T-helper 1 cell treated with Interleukin-12 subunit alpha and Interleukin-12 subunit beta and Interleukin-4 antibody, amounts not matched to agents 30 μg/mL and 1 μg/mL, for 36 hours (primary cell): Measurements from ENCODE around the gene ZNF622.
A peak's percentile ranks its signal among the peaks of the same experiment; 100 is the strongest.
"Not testable (repeated sequence)": the region's sequence is repeated elsewhere in the genome, so short reads cannot be mapped to it uniquely, and the experiment has no call there.

Source experiments
- H3K27ac Mint-ChIP-seq: one replicate; pipeline ENCODE4 v1.8.0; 2021; ENCODE audit warnings: mild to moderate bottlenecking, mixed read lengths
- H3K27me3 Mint-ChIP-seq: one replicate; pipeline ENCODE4 v1.8.0; 2021; ENCODE audit warnings: low read depth, mixed read lengths
- H3K36me3 Mint-ChIP-seq: one replicate; pipeline ENCODE4 v1.8.0; 2021; ENCODE audit warnings: low read depth, mixed read lengths
- H3K4me1 Mint-ChIP-seq: one replicate; pipeline ENCODE4 v1.8.0; 2021; ENCODE audit warnings: low read depth, mixed read lengths
- H3K4me3 Mint-ChIP-seq: one replicate; pipeline ENCODE4 v1.8.0; 2021; ENCODE audit warnings: mild to moderate bottlenecking, moderate library complexity, mixed read lengths
- H3K9me3 Mint-ChIP-seq: one replicate; pipeline ENCODE4 v1.8.0; 2021; ENCODE audit warnings: mixed read lengths

The ZNF622 gene

GRCh38 chr5:16489322-16489791, 23.8 kb upstream of the ZNF622 start:
- H3K27ac Mint-ChIP-seq = no peak overlapping the region
- peaks cover 6% of the 10 kb centered on the region for H3K4me1 Mint-ChIP-seq
- no peaks in the 10 kb centered on the region for H3K36me3 Mint-ChIP-seq
- no peak overlapping the region for H3K4me3 Mint-ChIP-seq
- no peaks in the 10 kb centered on the region for H3K27me3 Mint-ChIP-seq
- H3K9me3 Mint-ChIP-seq = peaks cover 3% of the 10 kb centered on the region

DNA sequence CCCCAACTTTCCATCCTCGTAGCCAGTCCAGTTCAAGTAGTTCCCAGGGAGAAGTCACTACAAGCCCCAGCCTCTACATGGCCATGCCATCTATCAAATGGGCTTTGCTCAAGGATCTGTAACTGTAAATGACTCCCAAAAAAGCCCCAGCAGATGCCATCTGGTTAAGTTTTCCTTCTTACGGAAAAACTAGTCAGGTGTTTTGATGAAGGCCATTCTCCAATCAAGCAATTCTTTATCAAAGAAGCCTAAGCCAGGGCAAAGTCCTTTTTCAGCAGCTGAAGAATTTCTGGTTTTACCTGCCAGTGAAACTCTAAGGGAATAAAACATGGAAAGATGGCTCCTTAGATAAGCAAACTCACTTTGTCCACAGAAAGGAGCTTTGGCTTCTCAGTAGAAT, 21.9 kb upstream of the ZNF622 start:
- peaks cover 6% of the 10 kb centered on the region for H3K4me1 Mint-ChIP-seq
- no peak overlapping the region for H3K4me3 Mint-ChIP-seq
- no peak overlapping the region for H3K27ac Mint-ChIP-seq
- no peaks in the 10 kb centered on the region for H3K9me3 Mint-ChIP-seq
- H3K27me3 Mint-ChIP-seq = no peaks in the 10 kb centered on the region
- H3K36me3 Mint-ChIP-seq = no peaks in the 10 kb centered on the region

DNA sequence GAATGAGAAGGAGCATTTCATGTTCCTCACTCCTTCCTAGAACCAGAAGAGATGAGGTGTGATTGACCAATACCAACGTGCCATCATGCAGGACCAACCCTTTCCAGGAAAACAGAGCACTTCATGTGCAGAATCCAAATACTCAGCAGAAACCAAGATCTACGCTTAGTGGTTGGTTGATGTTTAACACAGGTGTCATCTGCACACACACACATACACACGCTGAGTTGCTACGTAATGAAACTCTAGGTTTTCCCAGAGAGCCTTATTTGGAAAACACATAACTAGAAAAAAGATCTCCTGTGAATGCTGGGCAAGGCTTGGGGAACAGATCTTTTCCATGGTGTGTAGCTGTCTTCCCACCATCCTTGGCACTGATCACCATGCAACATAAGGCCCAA, 21.1 kb upstream of the ZNF622 start:
- Mint-ChIP-seq H3K9me3 (no peaks in the 10 kb centered on the region), H3K4me1 (peaks cover 3% of the 10 kb centered on the region), H3K36me3 (no peaks in the 10 kb centered on the region), H3K27ac (no peak overlapping the region), H3K27me3 (no peaks in the 10 kb centered on the region), H3K4me3 (no peak overlapping the region)

GRCh38 chr5:16485656-16486055, 20.1 kb upstream of the ZNF622 start:
- peaks cover 3% of the 10 kb centered on the region for H3K4me1 Mint-ChIP-seq
- H3K27ac Mint-ChIP-seq = no peak overlapping the region
- H3K9me3 Mint-ChIP-seq = no peaks in the 10 kb centered on the region
- no peaks in the 10 kb centered on the region for H3K27me3 Mint-ChIP-seq
- H3K36me3 Mint-ChIP-seq = peaks cover 2% of the 10 kb centered on the region
- H3K4me3 Mint-ChIP-seq = no peak overlapping the region

GRCh38 chr5:16484081-16484480, 18.5 kb upstream of the ZNF622 start:
- Mint-ChIP-seq H3K4me3 (no peak overlapping the region), H3K4me1 (peaks cover 3% of the 10 kb centered on the region), H3K27me3 (no peaks in the 10 kb centered on the region), H3K36me3 (peaks cover 2% of the 10 kb centered on the region), H3K27ac (no peak overlapping the region), H3K9me3 (no peaks in the 10 kb centered on the region)

GRCh38 chr5:16483361-16483760, 17.8 kb upstream of the ZNF622 start:
- Mint-ChIP-seq H3K36me3 (peaks cover 2% of the 10 kb centered on the region), H3K9me3 (no peaks in the 10 kb centered on the region), H3K4me3 (no peak overlapping the region), H3K27me3 (no peaks in the 10 kb centered on the region), H3K27ac (no peak overlapping the region), H3K4me1 (peaks cover 3% of the 10 kb centered on the region)

DNA sequence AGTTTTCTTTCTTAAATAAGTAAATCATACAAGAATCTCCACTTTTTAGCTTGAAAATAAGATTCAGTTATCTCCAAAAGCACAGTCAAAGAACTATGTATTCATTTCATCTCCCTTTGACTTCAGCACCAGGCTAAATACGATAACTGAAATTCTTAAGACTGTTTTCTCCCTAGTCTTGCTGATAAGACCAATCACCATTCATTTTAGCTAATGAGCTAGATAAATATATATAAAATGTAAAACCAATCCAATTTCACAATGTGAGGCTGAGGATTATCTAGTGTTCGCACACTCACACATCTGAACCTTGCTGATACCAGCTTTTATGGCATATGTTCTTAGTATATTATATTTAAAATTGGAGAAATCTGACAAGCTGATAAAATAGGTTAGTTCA, 17.3 kb upstream of the ZNF622 start:
- Mint-ChIP-seq H3K36me3 (peaks cover 2% of the 10 kb centered on the region), H3K27ac (no peak overlapping the region), H3K27me3 (no peaks in the 10 kb centered on the region), H3K4me3 (no peak overlapping the region), H3K4me1 (peaks cover 3% of the 10 kb centered on the region), H3K9me3 (no peaks in the 10 kb centered on the region)

GRCh38 chr5:16480821-16481538, 15.4 kb upstream of the ZNF622 start:
- Mint-ChIP-seq H3K4me1 (no peaks in the 10 kb centered on the region), H3K36me3 (peaks cover 5% of the 10 kb centered on the region), H3K4me3 (no peak overlapping the region), H3K9me3 (no peaks in the 10 kb centered on the region), H3K27me3 (no peaks in the 10 kb centered on the region), H3K27ac (no peak overlapping the region)

- H3K9me3 Mint-ChIP-seq = no peaks in the 10 kb centered on the region
- H3K4me3 Mint-ChIP-seq = no peak overlapping the region
- H3K36me3 Mint-ChIP-seq = peaks cover 9% of the 10 kb centered on the region
- no peaks in the 10 kb centered on the region for H3K27me3 Mint-ChIP-seq
- no peaks in the 10 kb centered on the region for H3K4me1 Mint-ChIP-seq
- H3K27ac Mint-ChIP-seq = no peak overlapping the region
Measured at GRCh38 chr5:16480144-16480543, 14.5 kb upstream of the ZNF622 start.

DNA sequence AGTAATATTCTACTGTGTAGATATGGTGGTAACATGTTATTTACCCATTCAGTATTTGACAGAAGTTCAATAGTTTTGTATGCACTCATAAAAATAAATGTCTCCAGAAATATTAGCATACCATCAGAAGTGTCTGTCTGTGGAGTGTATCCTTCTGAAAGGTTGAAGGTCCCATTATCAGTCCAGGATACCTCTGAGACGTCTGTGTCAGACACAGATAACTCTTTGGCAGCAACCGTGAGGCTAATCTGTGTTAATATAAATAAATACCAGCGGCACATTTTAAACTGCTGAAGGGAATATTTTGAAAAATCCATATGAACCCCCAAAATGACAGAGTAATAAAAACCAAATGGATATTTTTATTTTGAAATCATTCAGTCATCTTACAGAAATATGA, 11.9 kb upstream of the ZNF622 start:
- Mint-ChIP-seq H3K4me3 (no peak overlapping the region), H3K4me1 (no peaks in the 10 kb centered on the region), H3K36me3 (peaks cover 11% of the 10 kb centered on the region), H3K27ac (no peak overlapping the region), H3K9me3 (no peaks in the 10 kb centered on the region), H3K27me3 (no peaks in the 10 kb centered on the region)

DNA sequence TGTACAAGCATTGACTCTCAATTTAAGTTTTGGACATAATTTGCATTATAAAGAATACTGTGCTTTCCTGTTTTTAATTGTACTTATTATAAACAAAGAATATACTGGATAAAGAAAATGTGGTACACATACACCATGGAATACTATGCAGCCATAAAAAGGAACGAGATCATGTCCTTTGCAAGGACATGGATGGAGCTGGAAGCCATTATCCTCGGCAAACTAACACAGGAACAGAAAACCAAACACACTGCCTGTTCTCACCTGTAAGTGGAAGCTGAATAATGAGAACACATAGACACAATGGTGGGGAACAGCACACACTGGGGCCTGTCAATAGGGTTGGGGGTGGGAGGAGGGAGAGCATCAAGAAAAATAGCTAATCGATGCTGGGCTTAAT, 10.8 kb upstream of the ZNF622 start:
- H3K36me3 Mint-ChIP-seq = peaks cover 12% of the 10 kb centered on the region
- not testable (repeated sequence) for H3K27ac Mint-ChIP-seq, H3K9me3 Mint-ChIP-seq, H3K4me1 Mint-ChIP-seq, H3K4me3 Mint-ChIP-seq, H3K27me3 Mint-ChIP-seq

- Mint-ChIP-seq H3K27ac (no peak overlapping the region), H3K9me3 (no peaks in the 10 kb centered on the region), H3K4me1 (peaks cover 15% of the 10 kb centered on the region)
Measured at GRCh38 chr5:16471387-16471786, 5.8 kb upstream of the ZNF622 start.

DNA sequence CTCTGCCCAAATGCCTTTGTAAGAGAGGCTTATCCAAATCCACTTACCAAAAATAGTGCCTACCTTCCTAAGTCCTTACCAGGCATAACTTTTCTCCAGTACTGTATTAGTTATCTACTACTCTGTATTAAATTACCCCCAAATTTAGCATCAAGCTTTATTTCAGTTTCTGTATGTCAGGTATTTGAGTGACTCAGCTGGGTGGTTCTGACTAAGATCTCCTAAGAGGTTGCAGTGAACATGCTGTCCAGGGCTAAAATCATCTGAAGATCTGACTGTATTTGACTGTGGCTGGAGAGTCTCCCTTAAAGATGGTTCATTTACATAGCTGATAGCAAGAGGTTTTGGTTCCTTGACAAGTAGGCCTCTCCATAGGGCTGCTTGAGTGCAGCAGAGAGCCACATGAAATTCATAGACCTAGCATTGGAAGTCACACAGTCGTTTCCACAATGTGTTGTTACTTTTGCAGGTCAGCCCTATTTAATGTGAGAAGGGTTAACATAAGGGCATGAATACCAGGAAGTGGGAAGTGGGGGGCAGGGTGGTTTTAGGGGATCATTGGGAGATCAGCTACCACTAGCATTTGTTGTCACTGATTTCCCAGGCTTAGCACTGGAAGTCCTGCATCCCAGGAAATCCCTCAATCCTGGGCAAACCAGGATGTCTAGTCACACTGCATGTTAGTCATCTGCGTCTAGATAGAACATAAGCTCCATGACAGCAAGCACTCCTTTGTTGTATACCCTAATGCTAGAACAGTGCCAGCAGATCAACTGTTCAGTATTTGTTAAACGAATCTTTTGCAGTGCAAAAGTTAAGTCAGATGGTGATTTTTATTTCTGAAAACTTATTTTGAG, 2.0 kb upstream of the ZNF622 start:
- H3K4me1 Mint-ChIP-seq = peaks cover 40% of the 10 kb centered on the region
- peak overlapping the region; percentile 100 for H3K4me3 Mint-ChIP-seq
- H3K27ac Mint-ChIP-seq = peak overlapping the region; percentile 92

More at GRCh38 chr5:16471387-16471786, 5.8 kb upstream of the ZNF622 start:
- no peak overlapping the region for H3K4me3 Mint-ChIP-seq
- H3K36me3 Mint-ChIP-seq = peaks cover 18% of the 10 kb centered on the region
- no peaks in the 10 kb centered on the region for H3K27me3 Mint-ChIP-seq

GRCh38 chr5:16464664-16465543, 696 bp downstream of the ZNF622 start:
- H3K4me1 Mint-ChIP-seq = peaks cover 62% of the 10 kb centered on the region
- no peaks in the 10 kb centered on the region for H3K27me3 Mint-ChIP-seq
- H3K9me3 Mint-ChIP-seq = no peaks in the 10 kb centered on the region
- H3K27ac Mint-ChIP-seq = peak overlapping the region; percentile 96
- H3K36me3 Mint-ChIP-seq = peaks cover 52% of the 10 kb centered on the region
- peak overlapping the region; percentile 100 for H3K4me3 Mint-ChIP-seq

More for the DNA sequence above, 2.0 kb upstream of the ZNF622 start:
- peaks cover 34% of the 10 kb centered on the region for H3K36me3 Mint-ChIP-seq
- H3K9me3 Mint-ChIP-seq = no peaks in the 10 kb centered on the region
- H3K27me3 Mint-ChIP-seq = no peaks in the 10 kb centered on the region
